Measurements from ENCODE around the gene DDX5. TPM values are rescaled to one million over a fixed set of nuclear protein-coding genes. Genes with fewer than 3 reads are reported as not detected.

The DDX5 gene
- total and polyA plus RNA-seq, 2 donors (not counting 3 experiments of a cell fraction or from before 2014, with no cell fraction given), result 1,027 to 2,040 TPM

- intact Hi-C loops (cut with micrococcal nuclease), result loop anchor here (5.0 to 10.0 kb wide), 2 partner anchors 139 to 236 kb away; no protein-coding TSS in a partner anchor
- dilution Hi-C loops (cut with MboI; ENCODE audit: extremely low pct_ligation_motif_present, low sequenced_read_pairs), result no loop called here
- no peak for DNase-seq (ENCODE audit: low read depth, low spot score)
Observed at GRCh38 chr17:64508683-64509082, 2.6 kb upstream of the DDX5 start.

More at GRCh38 chr17:64508683-64509082, 2.6 kb upstream of the DDX5 start:
- H2AFZ ChIP-seq (ENCODE audit: low read depth, low read length), result no peak overlapping the region
- no peak overlapping the region for H3K27ac ChIP-seq (ENCODE audit: insufficient read depth, low read depth, low read length)
- no peaks in the 10 kb centered on the region for H3K9me1 ChIP-seq (replicated peaks; ENCODE audit: control insufficient read depth, extremely low read depth, insufficient read depth, low read length)
- no TSS peak for BruUV-seq (replicated peaks)
- H3K9ac ChIP-seq (replicated peaks; ENCODE audit: extremely low read depth, insufficient read depth, low read length), result peak overlapping the region; percentile 7
- H4K20me1 ChIP-seq (replicated peaks; ENCODE audit: control insufficient read depth, extremely low read depth, insufficient read depth, low read length), result peaks cover 12% of the 10 kb centered on the region
- ChIA-PET CTCF (no interaction called here), POLR2A (no interaction called here)
- peaks cover 18% of the 10 kb centered on the region for H3K4me1 ChIP-seq (ENCODE audit: control insufficient read depth, extremely low read depth, insufficient read depth, low read length)
- no peaks in the 10 kb centered on the region for H3K9me3 ChIP-seq (replicated peaks; ENCODE audit: control insufficient read depth, insufficient read depth, low read length)
- H3K36me3 ChIP-seq (ENCODE audit: control insufficient read depth in 2 of 2, extremely low read depth in 1 of 2, insufficient read depth in 2 of 2, low read length in 2 of 2), result peaks cover 9 to 20% of the 10 kb centered on the region in 2 experiments
- H3K4me2 ChIP-seq (ENCODE audit: insufficient read depth, low read length), result peak overlapping the region; percentile 98
- TF ChIP-seq, protein P1, sequence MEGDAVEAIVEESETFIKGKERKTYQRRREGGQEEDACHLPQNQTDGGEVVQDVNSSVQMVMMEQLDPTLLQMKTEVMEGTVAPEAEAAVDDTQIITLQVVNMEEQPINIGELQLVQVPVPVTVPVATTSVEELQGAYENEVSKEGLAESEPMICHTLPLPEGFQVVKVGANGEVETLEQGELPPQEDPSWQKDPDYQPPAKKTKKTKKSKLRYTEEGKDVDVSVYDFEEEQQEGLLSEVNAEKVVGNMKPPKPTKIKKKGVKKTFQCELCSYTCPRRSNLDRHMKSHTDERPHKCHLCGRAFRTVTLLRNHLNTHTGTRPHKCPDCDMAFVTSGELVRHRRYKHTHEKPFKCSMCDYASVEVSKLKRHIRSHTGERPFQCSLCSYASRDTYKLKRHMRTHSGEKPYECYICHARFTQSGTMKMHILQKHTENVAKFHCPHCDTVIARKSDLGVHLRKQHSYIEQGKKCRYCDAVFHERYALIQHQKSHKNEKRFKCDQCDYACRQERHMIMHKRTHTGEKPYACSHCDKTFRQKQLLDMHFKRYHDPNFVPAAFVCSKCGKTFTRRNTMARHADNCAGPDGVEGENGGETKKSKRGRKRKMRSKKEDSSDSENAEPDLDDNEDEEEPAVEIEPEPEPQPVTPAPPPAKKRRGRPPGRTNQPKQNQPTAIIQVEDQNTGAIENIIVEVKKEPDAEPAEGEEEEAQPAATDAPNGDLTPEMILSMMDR (IDR thresholded peaks at IDR 0.05; ENCODE audit: extremely low read depth in 1 of 2, insufficient read depth in 1 of 2, low read depth in 1 of 2, low read length in 2 of 2), result no peak
- TF ChIP-seq POLR2AphosphoS5 (IDR thresholded peaks at IDR 0.05; ENCODE audit: insufficient read depth, low read depth, low read length) (no peak), POLR2A (IDR thresholded peaks at IDR 0.05; ENCODE audit: low read depth, low read length) (no peak), MAX (IDR thresholded peaks at IDR 0.05; ENCODE audit: insufficient read depth, insufficient read length) (no peak), FOS (IDR thresholded peaks at IDR 0.05; ENCODE audit: borderline replicate concordance, insufficient read depth, low read length) (no peak), MYC (IDR thresholded peaks at IDR 0.05; ENCODE audit: low read depth, low read length) (no peak), GATA2 (IDR thresholded peaks at IDR 0.05; ENCODE audit: insufficient read depth, insufficient read length, low read depth, low read length) (no peak), JUN (IDR thresholded peaks at IDR 0.05; ENCODE audit: borderline replicate concordance, insufficient read depth, insufficient read length, low read depth) (no peak), EZH2 (IDR thresholded peaks at IDR 0.05; ENCODE audit: borderline replicate concordance, low read depth, low read length, severe bottlenecking) (no peak)
- H3K79me2 ChIP-seq (ENCODE audit: control insufficient read depth, insufficient read depth, low read length), result peaks cover 55% of the 10 kb centered on the region
- no peaks in the 10 kb centered on the region for H3K27me3 ChIP-seq (ENCODE audit: control insufficient read depth in 2 of 2, insufficient read depth in 2 of 2, low read length in 2 of 2)
- no peak overlapping the region for H3K4me3 ChIP-seq (replicated peaks in 1 of 3; ENCODE audit: insufficient read depth in 1 of 3, low read depth in 1 of 3, low read length in 3 of 3)
- no peak for FAIRE-seq

Measured in endothelial cell of umbilical vein (primary cell).